Activated CD8-positive, alpha-beta memory T cell treated with anti-CD3 and anti-CD28 coated beads for 36 hours (primary cell): ENCODE measurements around the gene SLC26A4. TPM values are rescaled to one million over a fixed set of nuclear protein-coding genes. Genes with fewer than 3 reads are reported as not detected.

Experiments used
- CTCF ChIA-PET: fragments of 350-600 bp; sonication (Branson Sonifier 250); formaldehyde crosslinking; loops from one replicate; lab custom pipeline; 2021; ENCODE audit warnings: antibody characterized with exemption; lab: Charles Lee
- POLR2A ChIA-PET: fragments of 350-600 bp; sonication (Branson Sonifier 250); formaldehyde crosslinking; loops from one replicate; lab custom pipeline; 2021; ENCODE audit warnings: antibody characterized with exemption; lab: Charles Lee
- total RNA-seq, 2 experiments: library from RNA; stranded (reverse); gene quantifications; one replicate each; pipeline ENCODE4 v1.2.3, GENCODE V29; 2021

SLC26A4 gene
- total RNA-seq, 2 experiments from 2014 or later: 4.5 to 5.6 TPM

- ChIA-PET POLR2A (no interaction called here), CTCF (interaction anchor here (0.7 kb wide), 1 partner anchor 31 kb away, joined by 3 read pairs; no protein-coding TSS in a partner anchor)
Observed at GRCh38 chr7:107690084-107690483, 29.5 kb downstream of the SLC26A4 start.

- ChIA-PET POLR2A (no interaction called here), CTCF (no interaction called here)
Observed at GRCh38 chr7:107690611-107691010, 30.0 kb downstream of the SLC26A4 start.

GRCh38 chr7:107691716-107692115 lies 31.1 kb downstream of the SLC26A4 start:
- CTCF ChIA-PET: no interaction called here
- POLR2A ChIA-PET: no interaction called here

DNA sequence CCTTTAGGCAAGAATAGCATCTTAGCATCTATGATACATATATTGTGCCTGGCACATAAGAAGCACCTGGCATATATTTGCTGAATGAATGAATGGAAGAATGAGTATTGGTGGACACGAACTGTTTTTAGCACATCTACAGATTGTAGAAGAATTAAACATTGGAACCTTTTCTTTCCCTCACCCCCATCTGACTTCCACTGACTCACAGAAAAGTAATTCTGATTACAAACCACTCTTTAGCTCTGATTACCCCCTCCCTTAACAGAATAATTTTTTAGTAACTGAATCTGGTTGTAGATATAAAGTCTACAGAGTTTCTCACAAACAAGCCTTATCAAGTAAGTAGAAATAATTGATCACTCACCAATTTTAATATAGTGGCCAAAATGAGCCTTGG lies 31.9 kb downstream of the SLC26A4 start:
- CTCF ChIA-PET: no interaction called here
- POLR2A ChIA-PET: no interaction called here

- POLR2A ChIA-PET: no interaction called here
Observed at GRCh38 chr7:107693396-107693795, 32.8 kb downstream of the SLC26A4 start.

DNA sequence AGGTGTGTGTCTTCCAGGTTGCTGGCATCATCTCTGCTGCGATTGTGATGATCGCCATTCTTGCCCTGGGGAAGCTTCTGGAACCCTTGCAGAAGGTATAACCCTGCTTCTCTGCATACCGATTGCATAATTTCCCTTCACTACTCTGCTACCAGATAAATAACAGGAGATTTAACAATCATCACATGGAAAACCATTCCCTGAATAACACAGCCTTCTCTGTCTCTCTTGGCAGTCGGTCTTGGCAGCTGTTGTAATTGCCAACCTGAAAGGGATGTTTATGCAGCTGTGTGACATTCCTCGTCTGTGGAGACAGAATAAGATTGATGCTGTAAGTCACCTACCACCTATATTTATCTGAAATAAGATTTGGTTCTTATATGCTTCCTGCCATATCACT lies 33.8 kb downstream of the SLC26A4 start:
- POLR2A ChIA-PET: no interaction called here
- CTCF ChIA-PET: no interaction called here

More at GRCh38 chr7:107693396-107693795, 32.8 kb downstream of the SLC26A4 start:
- CTCF ChIA-PET: interaction anchor here (0.5 kb wide), 1 partner anchor 77 kb away, joined by 4 read pairs; no protein-coding TSS in a partner anchor

GRCh38 chr7:107696330-107696946 lies 35.8 kb downstream of the SLC26A4 start:
- CTCF ChIA-PET: no interaction called here
- POLR2A ChIA-PET: no interaction called here

DNA sequence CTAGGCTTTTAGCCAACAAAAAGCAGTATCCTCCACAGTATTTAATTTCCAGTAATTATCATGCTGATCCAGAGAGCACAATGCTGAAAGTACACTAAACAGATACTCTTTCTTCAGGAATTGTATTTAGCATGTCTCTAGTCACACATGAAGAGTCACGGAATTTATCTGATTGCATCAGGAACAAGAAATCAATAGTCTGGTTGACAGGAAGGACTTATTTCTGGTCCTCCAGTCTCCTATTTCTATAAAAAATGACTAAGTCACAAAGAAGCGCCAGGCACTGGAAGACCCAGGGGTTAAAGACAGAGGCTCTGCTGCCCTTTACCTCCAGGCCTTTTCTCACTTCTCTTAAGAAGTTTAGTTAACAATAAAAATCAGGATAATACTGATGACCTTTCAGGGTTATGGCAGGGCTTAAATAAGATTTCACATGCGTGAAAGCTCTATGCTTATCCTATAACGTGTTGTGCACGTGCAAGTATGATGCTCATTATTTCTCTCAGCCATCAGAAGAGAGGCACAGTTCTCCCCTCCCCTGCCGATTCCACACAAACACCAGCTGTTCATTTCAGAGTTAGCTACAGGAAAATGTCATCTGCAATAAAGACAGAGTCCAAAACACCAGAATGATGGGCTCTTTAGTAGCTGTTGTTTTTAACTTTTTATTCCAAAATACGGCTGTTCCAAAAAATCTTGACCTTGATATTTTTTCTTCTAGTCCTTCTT lies 36.9 kb downstream of the SLC26A4 start:
- CTCF ChIA-PET: no interaction called here
- POLR2A ChIA-PET: interaction anchor here (0.6 kb wide), 1 partner anchor 332 kb away, joined by 3 read pairs; no protein-coding TSS in a partner anchor

DNA sequence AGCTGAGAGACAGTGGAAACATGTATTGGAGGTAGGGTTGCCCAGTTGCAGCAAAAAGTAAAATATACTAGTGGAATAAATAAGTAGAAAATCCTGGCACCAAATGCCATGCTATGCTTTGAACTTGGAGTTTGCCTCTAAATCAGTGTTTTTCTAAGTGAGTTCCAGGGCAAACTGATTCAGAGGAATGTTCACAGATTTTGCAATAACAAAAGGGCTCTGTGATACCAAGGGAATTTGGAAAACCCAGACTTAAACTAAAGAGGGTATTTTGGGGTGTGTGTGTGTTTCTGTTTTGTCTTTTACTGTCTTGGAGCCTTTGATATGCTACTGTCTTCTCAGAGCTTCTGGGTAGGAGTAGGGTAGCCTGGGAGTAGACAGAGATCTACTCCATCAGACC lies 39.9 kb downstream of the SLC26A4 start:
- ChIA-PET CTCF (no interaction called here), POLR2A (no interaction called here)

DNA sequence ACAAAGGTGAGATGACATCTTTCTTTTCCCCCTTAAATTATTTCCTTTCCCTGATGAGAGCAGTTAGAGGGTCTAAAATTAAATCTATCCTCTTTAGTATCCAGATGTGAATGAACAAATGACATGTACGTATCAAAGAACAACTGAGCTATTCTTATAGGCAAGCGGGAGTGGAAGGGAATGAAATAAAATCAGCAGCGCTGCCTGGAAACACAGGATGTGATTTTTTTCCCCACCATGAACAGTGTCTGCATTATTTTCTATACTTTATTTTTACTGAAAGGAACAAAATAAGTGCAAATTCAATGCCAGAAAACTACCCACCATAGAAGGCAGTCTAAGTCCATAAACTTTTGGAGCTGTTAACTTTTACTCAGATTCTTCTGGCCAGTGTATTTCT lies 40.6 kb downstream of the SLC26A4 start:
- CTCF ChIA-PET: no interaction called here
- POLR2A ChIA-PET: no interaction called here

DNA sequence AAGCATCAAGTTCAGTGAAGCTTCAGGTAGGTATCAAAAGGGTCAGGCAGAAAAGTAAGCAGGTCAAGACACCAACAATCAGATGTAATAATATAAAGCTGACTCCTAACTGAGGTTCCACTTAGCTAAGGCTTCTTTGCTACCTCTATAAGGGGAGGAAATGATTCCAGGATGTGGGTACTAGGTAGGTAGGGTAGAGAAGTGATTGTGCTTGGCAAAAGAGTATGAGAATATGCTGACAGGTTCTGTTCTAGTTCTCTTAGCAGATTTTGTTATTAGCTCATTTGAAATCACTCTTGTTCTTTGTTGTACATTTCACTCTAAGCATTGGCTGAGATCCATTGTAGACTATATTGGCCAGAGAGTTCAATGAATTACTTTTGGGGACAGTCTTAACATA lies 42.6 kb downstream of the SLC26A4 start:
- ChIA-PET POLR2A (no interaction called here), CTCF (interaction anchor here (1.5 kb wide), 1 partner anchor 9 kb away, joined by 4 read pairs; no protein-coding TSS in a partner anchor)

DNA sequence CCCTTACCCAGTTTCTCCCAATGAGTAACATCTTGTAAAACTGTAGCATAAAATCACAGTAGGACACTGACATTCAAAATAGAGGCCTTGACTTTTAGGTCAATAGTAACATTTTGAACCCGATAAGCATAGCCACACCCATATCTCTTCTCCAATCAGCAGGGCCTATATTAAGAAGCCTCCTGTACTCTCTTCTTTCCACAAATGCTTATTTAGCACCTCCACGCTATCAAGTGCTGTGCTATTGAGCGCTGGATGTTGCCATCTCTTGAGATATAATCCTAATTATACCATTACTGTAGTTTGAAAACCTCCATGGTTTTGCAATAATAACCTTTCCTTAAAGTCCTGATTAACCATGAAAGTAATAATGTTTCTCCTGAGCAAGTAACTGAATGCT lies 43.2 kb downstream of the SLC26A4 start:
- ChIA-PET CTCF (no interaction called here), POLR2A (no interaction called here)

DNA sequence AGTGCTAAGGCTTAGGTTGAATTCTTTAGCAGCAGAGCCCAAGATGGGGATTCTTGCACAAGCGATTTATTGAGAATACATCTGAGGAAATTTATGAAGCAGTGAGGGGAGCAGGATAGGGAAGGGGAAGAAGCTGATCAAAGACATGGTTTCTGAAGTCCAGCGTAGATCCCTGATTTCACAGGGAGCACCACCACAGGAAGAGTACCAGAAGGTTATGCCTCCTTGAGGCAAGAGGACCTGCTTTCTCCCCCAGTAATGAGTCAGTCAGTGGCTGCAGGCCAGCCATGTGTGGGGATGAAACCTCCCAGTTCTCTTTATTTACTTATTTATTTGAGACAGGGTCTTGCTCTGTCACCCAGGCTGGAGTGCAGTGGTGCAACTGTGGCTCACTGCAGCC lies 48.3 kb downstream of the SLC26A4 start:
- ChIA-PET CTCF (interaction anchor here (1.2 kb wide), 1 partner anchor 73 kb away, joined by 3 read pairs; no protein-coding TSS in a partner anchor), POLR2A (no interaction called here)

DNA sequence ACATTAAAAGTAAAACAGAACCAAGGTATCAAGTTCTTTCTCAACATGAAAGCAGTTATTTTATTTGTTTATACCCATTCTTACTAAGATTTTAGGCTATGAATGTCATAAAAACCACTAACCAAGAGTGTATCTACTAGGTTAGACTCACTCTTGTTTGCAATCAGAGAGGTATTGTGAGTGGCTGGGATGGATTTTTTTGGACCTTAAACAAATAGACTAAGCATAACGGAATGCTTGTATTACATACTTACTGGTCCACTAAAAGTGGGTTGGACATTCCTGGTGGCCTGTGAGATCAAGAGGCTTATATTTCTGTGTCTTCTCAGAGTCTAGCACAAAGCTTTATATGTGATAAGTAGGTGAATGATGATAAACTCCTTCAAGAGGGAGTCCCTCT lies 50.7 kb downstream of the SLC26A4 start:
- CTCF ChIA-PET: interaction anchor here (1.8 kb wide), 1 partner anchor 9 kb away, joined by 4 read pairs; no protein-coding TSS in a partner anchor
- POLR2A ChIA-PET: no interaction called here

GRCh38 chr7:107712025-107712424 lies 51.4 kb downstream of the SLC26A4 start:
- ChIA-PET CTCF (interaction anchor here (1.8 kb wide), 1 partner anchor 10 kb away, joined by 4 read pairs; no protein-coding TSS in a partner anchor), POLR2A (no interaction called here)

DNA sequence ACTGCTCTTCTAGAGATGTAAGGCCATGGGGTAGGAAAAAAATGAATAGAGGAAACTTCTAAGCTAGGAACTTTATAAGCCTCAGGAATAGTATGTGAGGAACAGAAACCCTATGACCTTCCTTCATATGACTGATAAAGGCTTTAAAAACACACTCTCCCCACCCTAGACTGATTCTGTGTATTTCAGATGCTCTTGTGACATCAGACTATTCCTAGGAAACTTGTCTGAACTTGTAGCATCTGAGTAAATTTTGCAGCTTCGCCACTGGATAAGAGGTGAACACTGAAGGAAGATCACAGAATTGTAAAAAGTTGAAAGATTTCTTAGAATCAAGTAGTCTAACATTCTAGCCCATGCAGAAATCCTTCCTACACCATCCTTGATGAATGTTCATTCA lies 52.3 kb downstream of the SLC26A4 start:
- ChIA-PET CTCF (interaction anchor here (1.8 kb wide), 1 partner anchor 10 kb away, joined by 4 read pairs; no protein-coding TSS in a partner anchor), POLR2A (no interaction called here)

DNA sequence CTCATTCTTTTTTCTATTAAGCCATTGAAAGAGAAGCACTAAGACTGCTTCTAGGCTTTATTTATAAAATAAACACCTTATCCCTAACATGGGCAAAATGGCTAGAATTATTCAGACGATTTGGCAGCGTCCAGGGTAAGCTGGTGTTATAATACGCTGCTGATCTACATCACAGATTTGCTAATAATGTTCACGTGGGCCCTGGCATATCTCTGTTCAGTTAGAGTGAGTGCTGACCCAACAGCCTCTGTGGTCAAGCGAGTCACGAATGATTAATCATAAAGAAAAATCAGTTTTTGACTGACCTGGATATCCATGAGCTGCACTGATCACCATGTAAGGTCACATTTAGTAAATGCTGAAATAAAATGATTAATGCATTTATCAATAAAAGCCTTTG lies 54.9 kb downstream of the SLC26A4 start:
- ChIA-PET POLR2A (no interaction called here), CTCF (no interaction called here)

DNA sequence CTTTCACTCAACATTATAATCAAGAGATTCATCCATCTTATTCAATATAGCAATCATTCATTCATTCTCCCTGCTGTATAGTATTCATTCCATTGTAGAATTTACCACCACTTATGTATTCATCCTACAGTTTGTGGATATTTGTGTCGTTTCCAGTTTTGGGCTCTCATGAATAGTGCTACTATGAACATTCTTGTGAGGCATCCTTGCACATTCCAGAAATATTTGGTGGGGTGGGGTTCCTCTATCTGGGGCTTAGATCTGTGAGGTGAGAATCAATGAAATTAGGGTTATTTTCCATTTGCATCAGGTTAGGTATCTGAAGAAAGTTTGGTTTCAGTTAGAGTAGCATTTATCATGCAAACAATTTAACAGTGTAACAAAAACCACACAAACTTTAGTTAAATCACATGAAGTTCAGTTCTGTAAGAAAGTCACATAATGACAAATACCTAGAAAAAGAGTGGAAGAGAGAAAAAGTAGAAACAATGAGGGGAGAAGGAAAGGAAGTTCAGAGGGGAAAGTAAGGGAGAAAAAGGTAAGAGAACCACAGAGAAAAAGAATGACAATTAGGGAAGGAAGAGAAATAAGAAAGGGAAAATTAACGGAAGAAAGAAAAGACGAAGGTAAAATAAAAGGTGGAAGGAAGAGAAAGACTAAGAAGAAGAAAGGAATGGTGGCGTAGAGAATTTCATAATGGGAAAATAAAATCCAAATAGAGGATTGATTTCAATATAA lies 58.0 kb downstream of the SLC26A4 start:
- ChIA-PET POLR2A (no interaction called here), CTCF (interaction anchor here (1.6 kb wide), 1 partner anchor 255 kb away, joined by 4 read pairs; no protein-coding TSS in a partner anchor)

GRCh38 chr7:107721286-107721685 lies 60.7 kb downstream of the SLC26A4 start:
- POLR2A ChIA-PET: no interaction called here
- CTCF ChIA-PET: no interaction called here

DNA sequence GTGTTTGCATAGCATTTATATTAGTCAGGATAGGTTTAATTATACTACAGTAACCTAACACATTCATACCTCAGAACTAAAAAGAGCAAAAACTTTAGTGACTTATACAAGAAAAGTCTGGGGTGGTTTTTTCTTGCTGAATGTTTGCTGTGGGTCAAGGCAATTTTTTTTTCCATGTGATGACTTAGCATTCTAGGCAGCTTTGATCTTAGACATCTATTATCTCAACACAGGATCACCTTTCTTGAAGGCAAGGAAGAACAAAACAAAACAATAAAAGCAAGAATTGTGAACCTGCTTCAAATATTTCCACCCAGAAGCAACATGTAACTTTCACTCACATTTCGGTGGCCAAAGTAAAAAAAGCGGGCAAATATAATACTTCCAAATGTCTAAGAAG lies 62.6 kb downstream of the SLC26A4 start:
- ChIA-PET POLR2A (no interaction called here), CTCF (interaction anchor here (1.5 kb wide), 1 partner anchor 260 kb away, joined by 5 read pairs; no protein-coding TSS in a partner anchor)
